Activated effector memory CD4-positive, alpha-beta T cell treated with anti-CD3 and anti-CD28 coated beads, Interleukin-2, amount 50 U/mL, for 16 hours (primary cell): ENCODE data around the gene SIRT5.

Source experiments
- DNase-seq: peaks from one replicate; pipeline ENCODE4 v3.0.0-alpha.2; 2020

SIRT5 gene

GRCh38 chr6:13574571-13575376 is at the start of gene SIRT5:
SIRT5 (plus strand) TSS chr6:13574601; CDS start chr6:13584111, 9,510 bp downstream.
- peak; percentile 89 for DNase-seq

- no peak for DNase-seq
Observed at GRCh38 chr6:13524801-13525508, 49.4 kb upstream of the SIRT5 start.

- no peak for DNase-seq
Observed at GRCh38 chr6:13526357-13526726, 48.1 kb upstream of the SIRT5 start.

- DNase-seq = no peak
Observed at GRCh38 chr6:13526727-13527670, 47.4 kb upstream of the SIRT5 start.

- DNase-seq = no peak
Observed at GRCh38 chr6:13527671-13528056, 46.7 kb upstream of the SIRT5 start.

GRCh38 chr6:13528232-13528631 is 46.2 kb upstream of the SIRT5 start:
- no peak for DNase-seq

GRCh38 chr6:13528777-13529343 is 45.5 kb upstream of the SIRT5 start:
- no peak for DNase-seq

- no peak for DNase-seq
Observed at GRCh38 chr6:13531956-13532355, 42.4 kb upstream of the SIRT5 start.

GRCh38 chr6:13534536-13534935 is 39.9 kb upstream of the SIRT5 start:
- no peak for DNase-seq

GRCh38 chr6:13535306-13535705 is 39.1 kb upstream of the SIRT5 start:
- DNase-seq = no peak

GRCh38 chr6:13536796-13537526 is 37.4 kb upstream of the SIRT5 start:
- no peak for DNase-seq

GRCh38 chr6:13537527-13537897 is 36.9 kb upstream of the SIRT5 start:
- no peak for DNase-seq

GRCh38 chr6:13538084-13538483 is 36.3 kb upstream of the SIRT5 start:
- no peak for DNase-seq

- no peak for DNase-seq
Observed at GRCh38 chr6:13538600-13538999, 35.8 kb upstream of the SIRT5 start.

- DNase-seq = no peak
Observed at GRCh38 chr6:13539572-13539971, 34.8 kb upstream of the SIRT5 start.

GRCh38 chr6:13541496-13541895 is 32.9 kb upstream of the SIRT5 start:
- no peak for DNase-seq

- no peak for DNase-seq
Observed at GRCh38 chr6:13544454-13545186, 29.8 kb upstream of the SIRT5 start.

- no peak for DNase-seq
Observed at GRCh38 chr6:13545885-13546284, 28.5 kb upstream of the SIRT5 start.

GRCh38 chr6:13548500-13549210 is 25.7 kb upstream of the SIRT5 start:
- no peak for DNase-seq

- no peak for DNase-seq
Observed at GRCh38 chr6:13550656-13551055, 23.7 kb upstream of the SIRT5 start.

GRCh38 chr6:13553646-13554045 is 20.8 kb upstream of the SIRT5 start:
- no peak for DNase-seq
